IMR-90 (cell line): ENCODE data around the gene TRPC4AP. TPM values are rescaled to one million over a fixed set of nuclear protein-coding genes. Genes with fewer than 3 reads are reported as not detected.

Experiments used
- ATAC-seq: fragments of 200-7000 bp; cut with Tn5 transposase; 2 replicates; pipeline ENCODE4 v1.9.1; 2020; ENCODE audit warnings: low read depth, mild to moderate bottlenecking, moderate library complexity
- BruUV-seq: library from RNA; stranded (reverse); fragments of 400-500 nt; replicated peaks from 2 replicates; lab custom pipeline; 2021; lab: Mats Ljungman, UMichigan
- CTCF ChIA-PET: fragments of 300-600 bp; formaldehyde crosslinking; extraction: SDS; loops from one replicate; lab custom pipeline; 2021; ENCODE audit warnings: antibody characterized with exemption; lab: Yijun Ruan, JAX
- POLR2A ChIA-PET: fragments of 300-600 bp; sonication (Branson Sonifier 250); formaldehyde crosslinking; loops from one replicate; lab custom pipeline; 2022; ENCODE audit warnings: antibody characterized with exemption; ENCODE audit not compliant: unreplicated experiment; lab: Charles Lee
- DNase-seq: peaks from one replicate; pipeline ENCODE4 v3.0.0; 2013
- H2AFZ ChIP-seq: replicated peaks from 2 replicates; pipeline ENCODE3; 2013; ENCODE audit warnings: low read length, mild to moderate bottlenecking; ENCODE audit not compliant: poor library complexity
- H2AK5ac ChIP-seq: 2 replicates; pipeline ENCODE4 v1.6.1; 2013; ENCODE audit warnings: low read depth, low read length, inconsistent platforms
- H2AK9ac ChIP-seq: replicated peaks from 2 replicates; pipeline ENCODE3; 2013; ENCODE audit warnings: mild to moderate bottlenecking, low read depth, low read length, moderate library complexity; ENCODE audit not compliant: poor library complexity
- H2BK120ac ChIP-seq: 2 replicates; pipeline ENCODE4 v1.6.1; 2013; ENCODE audit warnings: low read depth, low read length, inconsistent platforms
- H2BK15ac ChIP-seq: 3 replicates; pipeline ENCODE4 v1.6.1; 2013; ENCODE audit warnings: low read depth, low read length, inconsistent platforms
- H2BK20ac ChIP-seq: 2 replicates; pipeline ENCODE4 v1.6.1; 2013; ENCODE audit warnings: low read depth, mild to moderate bottlenecking, inconsistent platforms, low read length, moderate library complexity
- H2BK5ac ChIP-seq: 2 replicates; pipeline ENCODE4 v1.6.1; 2013; ENCODE audit warnings: mild to moderate bottlenecking, low read depth, low read length, inconsistent platforms; ENCODE audit not compliant: poor library complexity, severe bottlenecking
- H3K14ac ChIP-seq: replicated peaks from 2 replicates; pipeline ENCODE4 v1.6.1; 2013; ENCODE audit warnings: low read depth, low read length, inconsistent platforms
- H3K18ac ChIP-seq: 2 replicates; pipeline ENCODE4 v1.6.1; 2013; ENCODE audit warnings: low read depth, low read length, control low read depth
- H3K23ac ChIP-seq: 2 replicates; pipeline ENCODE4 v1.6.1; 2013; ENCODE audit warnings: low read depth, low read length, inconsistent platforms
- H3K27ac ChIP-seq: 2 replicates; pipeline ENCODE4 v1.5.1; 2013; ENCODE audit warnings: mild to moderate bottlenecking, control low read depth, low read length; ENCODE audit not compliant: insufficient read depth
- H3K27me3 ChIP-seq: 2 replicates; pipeline ENCODE4 v1.6.1; 2013; ENCODE audit warnings: low read length; ENCODE audit not compliant: control insufficient read depth, insufficient read depth
- H3K36me3 ChIP-seq: 2 replicates; pipeline ENCODE4 v1.6.1; 2013; ENCODE audit warnings: low read length, mixed read lengths; ENCODE audit not compliant: control insufficient read depth, insufficient read depth
- H3K4ac ChIP-seq: 2 replicates; pipeline ENCODE4 v1.6.1; 2013; ENCODE audit warnings: low read depth, low read length, inconsistent platforms
- H3K4me1 ChIP-seq: 2 replicates; pipeline ENCODE4 v1.6.1; 2013; ENCODE audit warnings: low read length, mixed read lengths; ENCODE audit not compliant: control insufficient read depth, insufficient read depth
- H3K4me2 ChIP-seq: 2 replicates; pipeline ENCODE4 v1.6.1; 2013; ENCODE audit warnings: low read depth, mild to moderate bottlenecking, control low read depth, low read length, moderate library complexity
- H3K4me3 ChIP-seq: 2 replicates; pipeline ENCODE4 v1.5.1; 2013; ENCODE audit warnings: low read depth, mild to moderate bottlenecking, control low read depth, low read length, moderate library complexity; ENCODE audit not compliant: insufficient read depth
- H3K56ac ChIP-seq: 2 replicates; pipeline ENCODE4 v1.6.1; 2013; ENCODE audit warnings: low read length, inconsistent platforms; ENCODE audit not compliant: insufficient read depth; ENCODE audit errors: extremely low read depth
- H3K79me1 ChIP-seq, 2 experiments: 2 replicates each; pipeline ENCODE4 v1.6.1; 2013; ENCODE audit warnings: low read length in 2 of 2, inconsistent platforms in 1 of 2, low read depth in 1 of 2
- H3K9ac ChIP-seq: 2 replicates; pipeline ENCODE4 v1.6.1; 2013; ENCODE audit warnings: low read depth, low read length, control low read depth
- H3K9me1 ChIP-seq: 2 replicates; pipeline ENCODE4 v1.6.1; 2013; ENCODE audit warnings: low read length, inconsistent platforms; ENCODE audit not compliant: insufficient read depth
- H3K9me3 ChIP-seq: 2 replicates; pipeline ENCODE4 v1.6.1; 2013; ENCODE audit warnings: low read length; ENCODE audit not compliant: control insufficient read depth, insufficient read depth
- H4K20me1 ChIP-seq: 2 replicates; pipeline ENCODE4 v1.6.1; 2013; ENCODE audit warnings: low read length, inconsistent platforms; ENCODE audit not compliant: insufficient read depth
- H4K5ac ChIP-seq: 2 replicates; pipeline ENCODE4 v1.6.1; 2013; ENCODE audit warnings: mild to moderate bottlenecking, low read depth, low read length, control low read depth
- H4K8ac ChIP-seq, 2 experiments: 2 replicates each; pipeline ENCODE4 v1.6.1; 2013; ENCODE audit warnings: low read depth in 2 of 2, low read length in 2 of 2, control low read depth in 1 of 2, inconsistent platforms in 1 of 2
- H4K91ac ChIP-seq: 2 replicates; pipeline ENCODE4 v1.6.1; 2013; ENCODE audit warnings: low read depth, low read length, inconsistent platforms; ENCODE audit not compliant: insufficient read depth
- RCOR1 ChIP-seq: IDR thresholded peaks from 2 replicates; pipeline ENCODE4 v1.6.1; 2012; ENCODE audit warnings: mild to moderate bottlenecking, low read length, improper control_type of control experiment; ENCODE audit not compliant: insufficient replicate concordance
- WGBS, 2 experiments: methylation state at CpG; one replicate each; pipeline versions ENCODE4 v1.1.5 to v1.1.7; 2013; ENCODE audit warnings: missing lambda C conversion rate in 2 of 2; ENCODE audit not compliant: insufficient read length in 1 of 2; ENCODE audit errors: extremely low coverage in 2 of 2; 5-methylcytosine and 5-hydroxymethylcytosine counted together
- dilution Hi-C: fragments of 300-500 bp; cut with HindIII; formaldehyde crosslinking; loops from one replicate; pipeline ENCODE4 v1.14.3; 2018; ENCODE audit warnings: low sequenced_read_pairs; ENCODE audit not compliant: unreplicated experiment
- in situ Hi-C: fragments of 300-500 bp; cut with MboI; formaldehyde crosslinking; loops from 3 replicates; pipeline ENCODE4 v1.14.3; 2019; ENCODE audit warnings: low sequenced_read_pairs, inconsistent platforms, mixed read lengths
- intact Hi-C: fragments of 100-400 bp; cut with micrococcal nuclease; formaldehyde crosslinking; loops from 2 replicates; pipeline ENCODE4 v1.10.0; 2022
- polyA plus RNA-seq, 3 experiments: library from polyadenylated mRNA; depleted of rRNA; stranded (reverse); fragments of >200 nt; gene quantifications; 2 replicates each; pipeline ENCODE4 v1.2.3, GENCODE V29; 2012; ENCODE audit warnings: low replicate concordance in 1 of 3
- total RNA-seq: library from RNA; depleted of rRNA; stranded (reverse); fragments of >200 nt; gene quantifications from 2 replicates; pipeline ENCODE4 v1.2.3, GENCODE V29; 2012
- TF ChIP-seq, protein P1 (sequence below): fragments of 150-350 bp; IDR thresholded peaks from 2 replicates; pipeline ENCODE4 v1.6.1; 2016; ENCODE audit warnings: low read depth, mild to moderate bottlenecking, low read length, moderate library complexity, borderline replicate concordance

The TRPC4AP gene
- total and polyA plus RNA-seq, 2 of the 4 experiments (the other 2 are of a cell fraction), result 41.0 to 81.0 TPM

DNA sequence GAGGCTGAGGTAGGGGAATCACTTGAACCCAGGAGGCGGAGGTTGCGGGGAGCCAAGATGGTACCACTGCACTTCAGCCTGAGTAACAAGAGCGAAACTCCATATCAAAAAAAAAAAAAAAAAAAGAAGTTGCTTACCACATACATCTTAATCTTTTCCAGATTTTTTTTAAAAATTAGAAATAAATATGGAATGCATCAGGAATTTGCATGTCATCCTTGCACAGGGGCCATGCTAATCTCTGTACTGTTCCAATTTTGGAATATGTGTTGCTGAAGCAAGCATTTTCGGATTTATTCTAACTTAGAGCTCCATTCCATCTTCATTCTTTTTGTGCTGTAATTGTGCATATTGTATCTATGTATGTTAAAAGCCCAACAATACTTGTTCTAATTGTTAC lies 62.5 kb downstream of the TRPC4AP start:
- ATAC-seq, result no peak
- no peaks in the 10 kb centered on the region for H3K27me3 ChIP-seq
- H3K27ac ChIP-seq, result no peak overlapping the region
- H4K8ac ChIP-seq, result no peak overlapping the region
- no peaks in the 10 kb centered on the region for H4K20me1 ChIP-seq
- CTCF ChIA-PET, result no interaction called here
- H2BK120ac ChIP-seq, result no peak overlapping the region
- H4K5ac ChIP-seq, result no peak overlapping the region
- no peak overlapping the region for H2AFZ ChIP-seq
- H2AK5ac ChIP-seq, result no peak overlapping the region
- DNase-seq, result no peak
- H3K4me1 ChIP-seq, result no peaks in the 10 kb centered on the region
- H3K56ac ChIP-seq, result no peak overlapping the region
- peaks cover 10 to 30% of the 10 kb centered on the region in 2 experiments for H3K79me1 ChIP-seq
- no peak overlapping the region for H3K4me2 ChIP-seq
- H3K9me3 ChIP-seq, result no peaks in the 10 kb centered on the region
- H3K18ac ChIP-seq, result no peak overlapping the region
- H3K14ac ChIP-seq, result no peak overlapping the region
- no peak overlapping the region for H3K9ac ChIP-seq
- TF ChIP-seq RCOR1, result no peak
- TF ChIP-seq, protein P1, sequence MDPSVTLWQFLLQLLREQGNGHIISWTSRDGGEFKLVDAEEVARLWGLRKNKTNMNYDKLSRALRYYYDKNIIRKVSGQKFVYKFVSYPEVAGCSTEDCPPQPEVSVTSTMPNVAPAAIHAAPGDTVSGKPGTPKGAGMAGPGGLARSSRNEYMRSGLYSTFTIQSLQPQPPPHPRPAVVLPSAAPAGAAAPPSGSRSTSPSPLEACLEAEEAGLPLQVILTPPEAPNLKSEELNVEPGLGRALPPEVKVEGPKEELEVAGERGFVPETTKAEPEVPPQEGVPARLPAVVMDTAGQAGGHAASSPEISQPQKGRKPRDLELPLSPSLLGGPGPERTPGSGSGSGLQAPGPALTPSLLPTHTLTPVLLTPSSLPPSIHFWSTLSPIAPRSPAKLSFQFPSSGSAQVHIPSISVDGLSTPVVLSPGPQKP, result no peak
- no peak overlapping the region for H2BK20ac ChIP-seq
- H4K91ac ChIP-seq, result no peak overlapping the region
- dilution Hi-C loops, result no loop called here
- POLR2A ChIA-PET, result no interaction called here
- H3K23ac ChIP-seq, result no peak overlapping the region
- intact Hi-C loops, result no loop called here
- in situ Hi-C loops, result no loop called here
- no peak overlapping the region for H3K4me3 ChIP-seq
- no peak overlapping the region for H2BK5ac ChIP-seq
- H3K4ac ChIP-seq, result no peak overlapping the region
- BruUV-seq, result no TSS peak
- H3K9me1 ChIP-seq, result peaks cover 3% of the 10 kb centered on the region
- H2BK15ac ChIP-seq, result no peak overlapping the region
- WGBS, 2 experiments, result no CpG with 5 or more reads among the region's 4 CpGs
- peaks cover 38% of the 10 kb centered on the region for H3K36me3 ChIP-seq
- no peak overlapping the region for H2AK9ac ChIP-seq
